Epithelial cell of proximal tubule (primary cell): ENCODE data around the gene PKNOX2. TPM values are rescaled to one million over a fixed set of nuclear protein-coding genes. Genes with fewer than 3 reads are reported as not detected.

Source experiments
- DNase-seq: peaks from one replicate; pipeline ENCODE4 v3.0.0-alpha.2; 2011; ENCODE audit warnings: low read depth
- H3K4me3 ChIP-seq: 2 replicates; pipeline ENCODE4 v1.5.1; 2011; ENCODE audit warnings: low read depth, mild to moderate bottlenecking, low read length
- total RNA-seq: library from RNA; depleted of rRNA; stranded (reverse); fragments of >200 nt; gene quantifications from 2 replicates; pipeline ENCODE4 v1.2.3, GENCODE V29; 2015
- TF ChIP-seq, protein P1 (sequence below): conservative IDR thresholded peaks from 2 replicates; pipeline ENCODE4 v1.5.1; 2012; ENCODE audit warnings: low read depth, mild to moderate bottlenecking, low read length

PKNOX2 gene
- total RNA-seq, 1 donor from 2014 or later, result not detected

DNA sequence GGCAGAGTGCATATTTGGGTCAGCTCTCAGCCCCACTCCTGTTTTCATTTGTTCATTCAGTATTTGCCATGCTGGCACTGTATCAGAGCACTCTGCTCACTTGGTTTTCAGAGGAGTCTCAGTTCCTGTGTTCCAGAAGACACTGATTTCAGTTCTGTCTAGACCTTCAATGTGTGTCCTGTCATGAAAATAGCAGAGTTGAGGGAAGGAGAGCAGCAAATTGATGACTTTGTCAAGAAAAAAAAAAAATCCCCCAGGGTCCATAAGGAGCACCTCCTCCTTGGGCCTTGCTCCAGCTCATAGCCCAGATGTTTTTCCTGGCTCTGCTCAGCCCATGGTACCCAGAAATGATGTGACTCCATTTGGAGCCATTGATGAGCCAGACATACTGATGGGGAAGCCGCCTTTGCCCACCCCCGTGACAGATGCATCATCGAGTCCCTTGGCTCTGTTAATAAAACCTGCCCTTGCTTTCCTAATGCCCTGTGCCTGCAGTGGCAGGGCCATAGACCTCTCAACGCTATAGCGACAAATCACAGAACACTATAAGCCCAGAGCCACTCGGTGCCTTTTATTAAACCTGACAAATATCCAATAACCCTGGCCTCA, 107.0 kb downstream of the PKNOX2 start:
- H3K4me3 ChIP-seq, result no peak overlapping the region
- no peak for DNase-seq
- TF ChIP-seq, protein P1, sequence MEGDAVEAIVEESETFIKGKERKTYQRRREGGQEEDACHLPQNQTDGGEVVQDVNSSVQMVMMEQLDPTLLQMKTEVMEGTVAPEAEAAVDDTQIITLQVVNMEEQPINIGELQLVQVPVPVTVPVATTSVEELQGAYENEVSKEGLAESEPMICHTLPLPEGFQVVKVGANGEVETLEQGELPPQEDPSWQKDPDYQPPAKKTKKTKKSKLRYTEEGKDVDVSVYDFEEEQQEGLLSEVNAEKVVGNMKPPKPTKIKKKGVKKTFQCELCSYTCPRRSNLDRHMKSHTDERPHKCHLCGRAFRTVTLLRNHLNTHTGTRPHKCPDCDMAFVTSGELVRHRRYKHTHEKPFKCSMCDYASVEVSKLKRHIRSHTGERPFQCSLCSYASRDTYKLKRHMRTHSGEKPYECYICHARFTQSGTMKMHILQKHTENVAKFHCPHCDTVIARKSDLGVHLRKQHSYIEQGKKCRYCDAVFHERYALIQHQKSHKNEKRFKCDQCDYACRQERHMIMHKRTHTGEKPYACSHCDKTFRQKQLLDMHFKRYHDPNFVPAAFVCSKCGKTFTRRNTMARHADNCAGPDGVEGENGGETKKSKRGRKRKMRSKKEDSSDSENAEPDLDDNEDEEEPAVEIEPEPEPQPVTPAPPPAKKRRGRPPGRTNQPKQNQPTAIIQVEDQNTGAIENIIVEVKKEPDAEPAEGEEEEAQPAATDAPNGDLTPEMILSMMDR, result no peak

DNA sequence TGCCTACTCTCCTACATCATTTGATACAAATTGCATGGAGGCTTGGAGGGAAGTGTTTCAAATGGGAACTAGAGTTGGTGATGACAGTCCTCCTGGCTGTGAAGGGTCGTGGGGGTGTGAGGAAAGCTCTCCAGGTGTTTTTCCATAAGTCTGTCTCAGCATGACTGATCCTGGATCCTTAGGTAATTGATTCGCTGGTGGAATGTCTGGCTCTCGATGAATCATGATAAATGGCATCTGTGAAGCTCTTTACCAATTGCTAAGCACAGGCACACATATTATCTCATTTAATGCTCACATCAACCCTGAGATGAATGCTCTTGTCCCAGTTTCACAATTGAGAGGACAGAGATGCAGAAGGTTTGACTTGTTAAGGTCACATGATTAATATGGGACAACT, 107.5 kb downstream of the PKNOX2 start:
- TF ChIP-seq, protein P1, result no peak
- no peak overlapping the region for H3K4me3 ChIP-seq
- DNase-seq, result no peak

DNA sequence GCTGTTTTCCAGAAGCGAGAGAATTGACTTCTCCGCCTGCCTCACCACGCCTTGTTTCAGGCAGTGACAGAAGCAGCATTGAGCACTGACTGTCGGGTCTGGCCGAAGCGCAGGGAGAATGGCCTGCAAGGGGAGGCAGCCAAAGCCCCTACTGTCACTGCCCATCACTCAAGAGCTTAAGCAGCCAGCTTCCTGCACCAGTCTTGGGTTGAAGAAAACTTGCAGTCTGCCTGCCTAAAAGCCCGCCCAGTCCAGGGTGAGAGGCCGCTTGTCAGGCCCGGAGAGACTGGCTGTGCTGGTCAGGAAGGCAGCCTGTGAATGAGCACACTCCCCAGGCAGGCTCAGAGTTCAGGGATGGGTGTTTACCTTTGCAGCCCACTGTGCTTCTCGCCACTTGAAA, 108.3 kb downstream of the PKNOX2 start:
- no peak for DNase-seq
- TF ChIP-seq, protein P1, result no peak
- H3K4me3 ChIP-seq, result no peak overlapping the region

DNA sequence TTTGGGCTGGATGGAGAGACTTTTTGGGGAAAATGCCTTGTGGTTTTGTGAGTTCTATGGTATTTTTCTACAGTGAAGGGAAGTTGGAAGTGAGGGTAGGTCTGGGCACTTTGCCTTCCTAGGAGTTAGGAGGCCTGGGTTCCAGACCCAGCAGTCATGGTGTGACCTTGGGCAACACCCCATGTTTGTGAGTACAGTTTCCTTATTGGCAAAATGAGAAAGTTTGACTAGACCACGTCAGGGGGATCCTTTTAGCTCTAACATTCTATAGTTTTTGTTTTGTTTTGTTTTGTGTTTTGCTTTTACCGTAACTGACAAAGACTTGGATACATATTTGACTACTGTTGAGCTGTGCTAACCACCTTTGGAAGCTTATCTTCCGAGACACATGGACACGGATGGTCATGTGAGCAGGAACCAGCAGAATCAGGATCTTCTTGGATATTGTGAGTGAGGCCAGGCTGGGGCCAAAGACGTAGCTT, 109.0 kb downstream of the PKNOX2 start:
- no peak for DNase-seq
- no peak overlapping the region for H3K4me3 ChIP-seq
- TF ChIP-seq, protein P1, result no peak

DNA sequence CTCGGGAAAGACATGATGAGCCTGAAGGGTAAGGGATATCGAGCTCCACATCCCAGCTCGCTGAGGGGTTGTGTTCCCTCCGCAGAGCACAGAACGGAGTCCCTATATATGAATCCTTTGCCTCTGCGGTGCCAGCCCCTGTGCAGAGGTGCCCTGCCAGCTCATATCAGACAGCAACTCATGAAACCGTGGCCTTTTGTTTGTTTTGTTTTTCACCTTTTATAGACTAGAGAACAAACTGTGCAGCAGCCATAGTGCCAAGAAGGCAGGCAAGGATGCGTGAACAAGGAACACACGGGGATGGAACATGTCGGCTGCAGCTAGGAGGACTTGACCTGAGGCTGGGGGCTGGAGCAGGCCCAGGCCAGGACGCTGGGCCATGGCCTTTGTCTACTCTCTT, 109.8 kb downstream of the PKNOX2 start:
- TF ChIP-seq, protein P1, result no peak
- DNase-seq, result no peak

DNA sequence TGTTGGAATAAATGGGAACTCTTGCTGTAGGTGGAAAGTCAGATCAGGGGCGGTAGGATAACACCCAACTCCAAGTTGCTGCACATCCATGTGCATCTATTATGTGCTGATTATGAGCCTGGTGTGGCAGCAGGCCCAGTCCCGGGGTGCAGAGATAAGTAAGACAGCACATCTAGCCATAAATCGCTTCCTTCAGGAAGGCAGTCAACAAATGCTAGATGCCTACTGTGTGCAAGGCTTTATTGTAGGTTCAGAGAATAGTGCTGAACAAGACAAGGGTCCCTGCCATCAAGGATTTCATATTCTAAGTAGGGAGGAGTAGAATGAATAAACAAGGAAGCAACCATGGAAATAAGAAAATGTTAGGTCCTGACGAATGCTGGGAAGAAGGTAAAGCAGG, 110.2 kb downstream of the PKNOX2 start:
- H3K4me3 ChIP-seq, result no peak overlapping the region
- DNase-seq, result no peak
- TF ChIP-seq, protein P1, result no peak

More for the DNA sequence above, 109.8 kb downstream of the PKNOX2 start:
- no peak overlapping the region for H3K4me3 ChIP-seq
